HG03439 (cell line): ENCODE results near the gene HDLBP.
"Not testable (repeated sequence)": the region's sequence is repeated elsewhere in the genome, so short reads cannot be mapped to it uniquely, and the experiment has no call there.

Source experiments
- ATAC-seq: cut with Tn5 transposase; IDR thresholded peaks from one replicate; pipeline ENCODE4 v1.9.1; 2021; ENCODE audit warnings: mild to moderate bottlenecking, moderate library complexity; ENCODE audit not compliant: unreplicated experiment

Gene HDLBP

DNA sequence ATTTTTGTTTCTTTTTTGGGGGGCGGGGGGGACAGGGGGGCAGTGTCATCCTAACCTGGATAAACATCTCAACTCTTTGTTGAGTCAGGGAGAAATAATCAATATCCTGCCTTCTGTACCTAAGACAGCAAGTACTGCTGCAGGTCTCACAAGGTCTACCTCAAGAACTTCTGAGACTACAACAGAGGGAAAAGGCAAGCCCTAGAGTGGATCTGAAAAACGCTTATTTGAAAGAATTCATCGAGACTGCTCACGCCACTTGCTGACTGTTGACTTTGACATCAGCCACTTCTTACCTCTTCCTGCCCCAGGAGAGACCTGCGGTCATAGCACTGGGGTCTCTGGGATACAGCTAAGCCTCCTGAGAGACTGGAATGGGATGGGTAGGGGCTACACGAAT lies 8.4 kb downstream of the HDLBP start:
- ATAC-seq = no peak

DNA sequence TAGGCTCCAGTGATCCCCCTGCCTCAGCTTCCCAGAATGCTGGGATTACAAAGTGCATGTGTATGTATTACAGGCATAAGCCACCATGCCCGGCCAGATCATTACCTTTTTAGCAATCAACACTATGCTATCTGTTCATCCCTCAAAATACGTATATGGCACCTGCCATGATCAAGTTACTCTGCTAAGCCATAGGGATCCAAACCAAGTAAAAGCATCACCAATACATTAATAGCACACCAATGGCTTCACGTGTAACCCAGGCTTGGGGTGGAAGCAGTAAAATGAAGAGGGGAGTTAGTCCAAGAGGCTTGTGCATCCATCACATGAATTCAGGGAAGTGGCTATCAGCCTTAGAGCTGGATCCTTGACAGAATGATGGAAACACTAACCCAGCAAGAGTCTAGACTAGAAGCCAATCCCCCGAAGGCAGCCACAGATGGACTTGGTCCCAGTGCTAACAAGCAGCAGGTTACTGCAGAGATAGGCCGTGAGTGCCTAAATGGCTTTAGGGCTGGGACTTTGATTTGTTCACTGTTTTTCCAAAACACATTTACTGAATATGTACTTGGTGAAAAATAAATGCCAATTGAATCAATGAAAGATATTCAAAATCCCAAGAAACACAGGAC lies 11.3 kb downstream of the HDLBP start:
- no peak for ATAC-seq

DNA sequence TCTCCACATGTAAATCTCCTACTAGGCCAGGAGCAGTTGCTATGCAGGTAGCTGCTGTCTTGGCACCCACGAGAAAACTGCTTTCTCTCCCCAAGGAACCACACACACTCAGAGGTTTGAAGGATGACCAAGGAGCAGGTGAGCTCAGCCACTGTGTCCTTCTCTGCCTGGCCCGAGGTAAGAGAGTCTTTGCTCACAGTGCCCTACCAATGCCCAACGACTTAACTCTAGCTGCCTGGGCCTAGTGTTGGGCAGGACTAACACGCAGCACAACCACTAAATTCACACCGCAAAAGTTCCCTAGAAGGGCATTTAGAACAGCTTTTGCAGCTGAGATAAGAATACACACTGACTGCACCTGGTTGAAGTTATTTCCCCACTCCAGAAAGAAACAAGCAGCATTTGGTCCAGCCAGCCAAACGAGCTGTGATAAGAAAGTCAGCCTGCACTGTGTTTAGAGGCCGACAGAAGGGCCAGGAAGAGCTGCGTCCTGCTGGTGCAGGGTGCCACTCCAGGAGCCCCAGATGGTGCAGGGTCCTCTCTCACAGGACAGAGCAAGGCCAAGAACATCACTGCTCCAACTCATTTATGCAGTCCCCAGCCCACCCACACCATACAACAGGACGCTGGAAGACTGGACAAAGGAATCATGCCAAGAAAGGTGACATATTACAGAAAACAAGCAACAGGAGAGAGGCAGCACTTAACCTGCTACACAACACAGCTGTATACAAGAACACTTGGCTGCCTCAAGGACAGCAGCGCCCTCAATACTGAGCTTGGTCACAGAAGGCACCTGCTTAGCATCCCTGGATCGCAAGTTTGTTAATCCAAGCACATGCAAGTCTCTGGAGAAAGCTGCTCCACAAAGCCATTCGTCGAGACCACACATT lies 12.5 kb downstream of the HDLBP start:
- no peak for ATAC-seq

DNA sequence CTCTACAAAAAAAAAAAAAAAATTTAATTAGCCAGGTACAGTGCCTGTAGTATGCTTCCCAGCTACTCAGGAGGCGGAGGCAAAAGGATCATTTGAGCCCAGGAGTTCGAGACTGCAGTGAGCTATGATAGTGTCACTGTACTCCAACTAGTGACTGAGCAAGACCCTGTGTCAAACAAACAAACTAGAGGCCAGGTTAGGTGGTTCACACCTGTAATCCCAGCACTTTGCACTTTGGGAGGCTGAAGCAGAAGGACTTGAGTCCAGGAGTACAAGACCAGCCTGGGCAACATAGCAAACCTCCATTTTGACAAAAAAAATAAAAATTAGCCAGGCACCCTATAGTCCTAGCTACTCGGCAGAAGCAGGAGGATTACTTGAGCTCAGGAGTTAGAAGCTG lies 13.4 kb downstream of the HDLBP start:
- no peak for ATAC-seq

DNA sequence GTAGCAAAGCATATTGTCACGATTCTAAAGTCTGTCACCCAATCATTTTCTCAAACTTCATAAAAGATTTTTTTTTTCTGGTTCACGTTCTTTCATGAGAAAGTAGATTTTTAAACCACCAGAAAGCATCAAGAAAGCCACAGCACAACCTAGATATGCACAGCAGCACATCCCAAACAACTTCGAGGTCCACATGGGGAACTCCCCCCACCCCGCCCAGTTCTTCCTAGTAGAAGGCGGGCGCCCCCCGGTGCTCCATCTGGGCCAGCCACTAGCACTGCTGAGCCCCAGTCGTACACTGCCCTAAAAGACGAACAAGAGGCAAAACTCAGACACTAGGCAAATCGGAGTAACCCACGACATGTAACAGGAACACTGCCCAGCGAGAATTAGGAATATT lies 15.5 kb downstream of the HDLBP start:
- no peak for ATAC-seq

DNA sequence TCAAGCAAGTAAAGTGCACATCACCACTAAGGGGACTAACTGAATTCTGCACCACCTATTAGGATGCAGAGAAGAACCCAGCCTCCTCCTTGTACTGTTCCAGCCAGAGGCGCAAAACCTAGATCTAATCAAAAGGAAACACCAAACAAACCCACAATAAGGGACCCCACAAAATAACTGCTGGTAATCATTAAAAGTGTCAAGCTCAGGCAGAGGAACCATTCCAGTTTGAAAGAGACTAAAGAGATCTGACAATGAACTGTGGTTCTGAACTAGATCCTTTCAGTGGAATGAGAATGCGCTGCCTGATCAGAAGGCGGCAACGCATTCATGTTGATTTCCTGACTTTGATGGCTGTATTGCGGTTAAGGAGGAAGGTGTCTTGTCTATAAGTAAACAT lies 16.8 kb downstream of the HDLBP start:
- no peak for ATAC-seq

DNA sequence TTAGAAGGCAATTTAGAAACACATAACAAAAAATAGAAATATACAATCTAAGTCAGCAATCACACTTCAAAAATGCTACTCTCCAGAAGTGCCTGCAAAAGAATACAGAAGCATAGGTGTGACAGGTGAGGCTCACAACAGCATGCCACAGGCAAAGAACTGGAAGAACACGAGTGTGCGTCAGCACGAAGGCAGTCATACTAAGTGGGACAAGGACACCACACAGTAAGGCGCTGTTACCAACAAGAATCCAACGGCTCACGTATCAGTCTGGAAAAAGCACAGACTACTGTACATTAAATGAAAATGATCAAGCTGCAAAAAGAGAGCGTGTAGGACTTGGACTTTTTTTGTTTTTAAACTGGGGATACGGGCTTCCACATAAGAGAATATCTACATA lies 18.7 kb downstream of the HDLBP start:
- no peak for ATAC-seq

DNA sequence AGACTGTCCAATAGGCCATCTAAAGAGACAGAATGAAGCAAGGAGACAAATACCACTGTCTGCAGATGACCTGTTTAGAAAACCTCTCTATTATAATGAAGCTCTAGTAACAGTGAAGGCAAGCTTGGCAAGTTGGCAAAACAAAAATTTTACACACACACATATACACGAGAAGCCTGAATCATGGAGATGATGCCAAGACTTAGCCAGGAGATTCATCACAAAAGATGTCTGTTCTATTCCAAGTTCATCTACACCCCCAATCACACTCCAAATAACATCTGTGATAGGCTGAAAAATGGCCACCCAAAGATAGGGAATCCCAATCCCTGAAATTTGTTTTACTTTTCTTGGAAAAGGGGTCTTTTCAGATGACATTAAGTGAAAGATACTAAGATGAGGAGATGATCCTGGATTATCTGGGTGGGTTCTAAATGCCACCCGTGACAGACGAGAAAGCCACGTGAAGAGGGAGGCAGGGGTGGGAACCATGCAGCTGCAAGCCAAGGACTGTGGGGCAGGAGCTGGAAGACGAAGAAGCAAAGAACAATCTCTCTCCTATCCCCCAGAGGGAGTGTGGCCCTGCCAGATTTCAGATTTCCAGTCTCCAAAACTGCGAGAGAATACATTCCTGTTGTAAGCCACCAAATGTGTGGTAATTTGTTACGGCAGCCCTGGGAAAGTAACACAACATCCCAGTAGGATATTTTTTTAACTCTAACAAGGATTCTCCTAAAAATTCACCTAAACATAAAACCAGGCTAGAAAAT lies 20.0 kb downstream of the HDLBP start:
- ATAC-seq = no peak

DNA sequence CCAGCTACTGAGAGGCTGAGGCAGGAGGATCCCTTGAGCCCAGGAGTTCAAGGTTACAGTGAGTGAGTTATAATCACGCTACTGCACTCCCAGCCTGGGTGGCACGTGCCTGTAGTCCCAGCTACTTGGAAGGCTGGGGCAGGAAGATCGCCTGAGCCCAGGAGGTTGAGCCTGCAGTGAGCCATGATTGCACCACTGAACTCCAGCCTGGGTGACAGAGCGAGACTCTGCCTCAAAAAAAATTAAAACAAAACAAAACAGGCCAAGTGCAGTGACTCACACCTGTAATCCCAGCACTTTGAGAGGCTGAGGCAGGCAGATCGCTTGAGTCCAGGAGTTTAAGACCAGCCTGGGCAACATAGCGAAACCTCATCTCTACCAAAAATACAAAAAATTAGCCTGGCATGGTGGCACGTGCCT lies 22.1 kb downstream of the HDLBP start:
- not testable (repeated sequence) for ATAC-seq

DNA sequence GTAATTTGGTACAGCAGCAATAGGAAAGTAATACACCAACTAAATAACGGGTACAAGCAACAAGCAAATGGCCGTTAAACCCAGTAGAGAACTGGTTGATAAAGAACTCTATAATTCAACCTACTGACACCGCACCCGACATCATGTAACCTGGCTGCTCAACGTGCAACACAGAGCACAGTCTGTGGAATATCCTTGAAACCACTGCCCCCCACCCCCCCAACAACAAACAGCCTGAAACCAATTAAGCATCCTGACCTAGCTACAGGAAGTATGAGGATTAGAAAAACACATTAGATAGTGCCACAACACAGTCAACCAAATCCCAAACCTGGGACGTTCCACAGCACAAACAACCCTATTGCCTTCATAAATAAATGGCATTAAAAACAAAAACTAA lies 23.5 kb downstream of the HDLBP start:
- ATAC-seq = no peak

DNA sequence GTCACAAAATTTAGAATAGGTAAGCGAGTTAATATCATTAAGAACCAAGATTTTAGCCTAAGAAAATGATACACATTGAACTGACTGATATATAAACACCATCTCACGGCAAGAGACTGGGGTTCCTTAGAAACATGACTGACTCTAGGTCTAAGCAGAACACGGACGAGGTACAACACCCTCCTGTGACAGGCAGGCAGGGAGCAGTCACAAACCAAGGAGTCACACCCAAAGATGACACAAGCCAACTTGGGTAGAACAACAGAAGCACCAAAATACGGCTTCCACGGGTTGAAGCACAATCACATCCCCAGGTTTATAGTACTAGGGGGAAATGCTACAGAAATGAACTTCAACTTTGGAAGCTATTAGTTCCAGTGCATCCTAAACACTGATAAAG lies 24.3 kb downstream of the HDLBP start:
- ATAC-seq = no peak

DNA sequence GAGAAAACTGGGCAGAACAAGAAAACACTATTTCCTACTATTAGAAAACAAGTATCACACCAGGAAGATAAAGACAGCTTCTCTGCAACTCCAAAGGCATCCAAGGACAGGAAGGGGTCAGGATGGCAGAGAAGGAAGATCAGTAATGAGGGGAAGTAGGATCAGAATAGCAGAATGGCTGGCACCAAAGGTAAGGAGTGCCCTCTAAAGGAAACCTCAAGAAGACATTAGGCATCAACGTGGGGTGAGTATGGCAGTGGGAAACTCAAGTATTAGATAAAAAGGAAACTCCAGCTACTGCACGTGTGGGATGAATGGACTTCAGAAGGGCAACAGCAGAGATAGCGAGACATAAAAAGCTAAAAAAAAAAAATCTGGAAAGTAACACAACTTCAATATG lies 25.9 kb downstream of the HDLBP start:
- no peak for ATAC-seq

DNA sequence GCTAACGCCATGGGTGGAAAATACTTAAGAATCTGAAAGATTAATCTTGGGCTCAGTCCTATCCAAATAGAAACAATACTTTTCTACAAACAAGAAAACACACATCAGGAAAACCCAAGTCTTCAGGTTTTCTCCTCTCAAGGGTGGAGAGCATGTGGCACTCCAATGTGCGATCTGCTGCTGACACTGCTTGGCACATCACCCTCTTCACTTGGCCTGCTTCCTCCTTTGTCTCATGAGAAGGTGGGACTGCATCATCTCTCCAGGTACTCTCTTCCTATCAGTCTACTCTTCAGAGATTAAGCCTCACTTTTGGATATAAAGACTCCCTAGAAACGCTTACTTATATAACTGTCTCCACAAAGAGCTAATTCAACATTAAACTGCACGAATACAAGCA lies 26.4 kb downstream of the HDLBP start:
- ATAC-seq = no peak

DNA sequence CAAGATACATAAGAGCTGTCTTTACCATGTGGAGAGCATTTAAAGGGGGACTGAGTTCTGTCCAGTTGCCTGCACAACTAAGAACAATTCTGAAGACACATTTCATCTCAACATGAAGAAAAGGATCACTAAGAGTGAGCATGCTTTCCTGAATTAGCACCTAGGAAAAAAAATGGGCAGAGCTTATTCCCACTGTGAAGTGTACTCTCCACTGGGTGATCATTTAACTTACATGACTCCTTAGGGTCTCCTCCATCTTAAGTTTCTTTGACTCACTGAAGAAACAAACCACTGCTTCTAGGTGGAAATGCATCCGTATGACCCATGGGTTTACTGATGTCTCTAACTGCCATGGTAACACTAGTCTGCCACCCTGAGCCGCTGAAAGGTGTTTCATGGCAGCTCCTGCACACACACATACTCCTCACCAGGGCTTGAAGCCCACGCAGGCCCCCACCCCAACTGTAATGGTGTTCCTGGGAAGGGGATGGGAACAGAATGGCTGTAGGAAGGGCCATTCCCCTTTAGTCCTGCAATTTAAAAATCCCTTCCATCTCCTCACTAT lies 27.1 kb downstream of the HDLBP start:
- ATAC-seq = no peak

DNA sequence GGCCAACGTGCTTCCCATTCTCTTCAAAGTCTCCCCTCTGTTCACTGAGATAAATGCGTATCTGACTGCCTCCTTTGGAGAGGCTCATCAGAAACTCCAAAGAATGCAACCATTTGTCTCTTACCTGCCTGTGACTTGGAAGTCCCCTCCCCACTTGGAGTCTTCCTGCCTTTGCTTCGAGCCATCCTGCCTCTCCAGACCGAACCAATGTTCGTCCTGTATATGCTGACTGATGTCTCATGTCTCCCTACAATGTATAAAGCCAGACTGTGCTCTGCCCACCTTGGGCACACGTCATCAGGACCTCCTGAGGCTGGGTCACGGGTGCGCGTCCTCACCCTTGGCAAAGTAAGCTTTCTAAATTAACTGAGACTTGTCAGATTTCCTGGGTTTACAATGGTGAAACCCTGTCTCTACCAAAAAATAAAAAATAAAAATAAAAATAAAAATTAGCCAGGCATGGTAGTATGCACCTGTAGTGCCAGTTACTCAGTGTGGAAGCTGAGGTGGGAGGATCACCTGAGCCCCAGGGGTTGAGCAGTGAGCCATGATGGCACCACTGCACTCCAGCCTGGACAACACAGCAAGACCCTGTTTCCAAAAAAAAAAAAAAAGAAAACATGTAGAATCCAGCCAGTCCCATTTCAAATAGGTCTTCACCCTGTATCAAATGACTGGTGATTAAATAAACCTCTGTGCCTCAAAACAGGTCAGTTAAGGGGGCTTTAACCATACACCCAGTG lies 29.0 kb downstream of the HDLBP start:
- ATAC-seq = no peak

DNA sequence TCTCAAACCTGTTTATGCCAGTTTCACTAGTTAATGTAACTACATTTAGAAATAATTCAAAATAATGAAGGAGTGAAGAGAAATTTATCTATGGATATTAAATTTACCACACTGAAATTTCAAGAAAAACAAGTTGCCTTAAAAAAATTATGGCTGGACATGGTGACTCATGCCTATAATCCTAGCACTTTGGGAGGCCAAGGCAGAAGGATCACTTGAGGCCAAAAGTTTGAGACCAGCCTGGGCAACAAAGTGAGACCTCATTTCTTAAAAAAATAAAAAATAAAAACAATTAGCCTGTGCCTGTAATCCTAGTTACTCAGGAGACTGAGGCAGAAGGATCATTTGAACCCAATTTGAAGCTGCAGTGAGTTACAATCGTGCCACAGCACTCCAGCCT lies 29.9 kb downstream of the HDLBP start:
- ATAC-seq = no peak

DNA sequence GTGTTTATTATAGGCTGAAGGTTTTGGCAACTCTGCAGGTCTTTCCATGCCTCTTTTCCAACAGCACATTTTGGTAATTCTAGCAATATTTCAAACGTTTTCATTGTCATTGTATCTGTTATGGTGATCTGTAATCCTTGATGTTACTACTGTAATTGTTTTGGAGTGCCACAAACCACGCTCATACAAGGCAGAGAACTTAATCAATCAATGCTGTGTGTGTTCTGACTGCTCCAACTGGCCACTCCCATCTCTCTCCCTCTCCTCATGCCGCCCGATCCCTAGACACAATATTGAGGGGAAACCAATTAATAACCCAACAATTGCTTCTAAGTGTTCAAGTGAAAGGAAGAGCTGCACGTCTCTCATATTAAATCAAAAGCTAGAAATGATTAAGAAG lies 32.9 kb downstream of the HDLBP start:
- ATAC-seq = no peak

DNA sequence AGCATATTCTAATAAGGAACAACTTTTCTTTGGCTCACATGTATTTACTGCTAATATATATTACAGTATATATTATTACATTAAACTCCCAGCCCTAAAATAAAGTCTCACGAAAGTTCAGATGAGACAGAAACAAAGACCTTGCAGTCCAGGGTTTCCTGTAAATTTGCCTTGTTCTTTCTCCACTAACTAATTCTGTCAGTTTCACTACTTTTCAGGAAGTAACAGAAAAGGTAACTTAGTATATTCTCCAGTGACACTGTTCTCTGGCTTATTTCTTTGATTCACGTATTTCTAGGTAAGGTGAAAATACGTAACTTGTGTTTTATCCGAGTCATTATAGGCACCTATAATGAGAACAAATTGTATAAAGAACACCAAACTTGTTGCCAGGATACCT lies 35.2 kb downstream of the HDLBP start:
- ATAC-seq = no peak

DNA sequence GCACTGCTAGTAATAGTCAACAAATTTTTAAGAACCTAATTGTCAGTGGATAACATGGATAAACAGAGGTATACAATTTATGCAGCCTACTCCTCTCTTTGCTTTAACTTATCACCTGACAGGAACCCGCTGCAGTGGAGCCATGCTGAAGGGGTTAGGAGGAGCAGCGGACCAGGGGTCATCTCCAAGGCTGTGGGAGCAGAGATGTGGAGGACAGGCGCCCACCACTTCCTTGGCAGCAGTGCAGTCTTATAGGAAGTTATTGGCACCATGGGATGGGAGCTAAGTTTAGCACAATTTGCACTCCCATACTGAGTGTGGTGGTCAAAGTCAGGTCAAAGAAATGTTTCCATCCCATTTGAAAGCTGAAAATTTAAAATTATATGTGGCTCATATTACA lies 35.6 kb downstream of the HDLBP start:
- no peak for ATAC-seq

DNA sequence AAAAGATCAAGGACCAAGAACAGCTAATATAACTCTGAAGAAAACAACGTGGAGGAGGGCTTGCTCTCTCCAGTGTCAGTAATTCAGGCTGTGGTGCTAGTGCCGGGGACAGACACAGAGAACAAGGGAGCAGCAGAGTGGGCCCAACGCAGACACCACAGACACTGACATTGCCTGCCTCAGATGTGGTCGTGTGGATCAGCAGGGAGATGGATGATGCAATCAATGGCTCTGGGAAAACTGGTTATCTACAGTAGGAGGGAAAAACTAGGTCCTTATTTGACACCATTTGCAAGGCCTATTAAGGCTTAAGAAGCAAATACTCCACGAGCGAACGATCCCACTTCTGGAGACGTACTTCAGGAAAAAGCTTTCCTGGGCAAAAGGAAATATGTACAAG lies 36.1 kb downstream of the HDLBP start:
- ATAC-seq = no peak

DNA sequence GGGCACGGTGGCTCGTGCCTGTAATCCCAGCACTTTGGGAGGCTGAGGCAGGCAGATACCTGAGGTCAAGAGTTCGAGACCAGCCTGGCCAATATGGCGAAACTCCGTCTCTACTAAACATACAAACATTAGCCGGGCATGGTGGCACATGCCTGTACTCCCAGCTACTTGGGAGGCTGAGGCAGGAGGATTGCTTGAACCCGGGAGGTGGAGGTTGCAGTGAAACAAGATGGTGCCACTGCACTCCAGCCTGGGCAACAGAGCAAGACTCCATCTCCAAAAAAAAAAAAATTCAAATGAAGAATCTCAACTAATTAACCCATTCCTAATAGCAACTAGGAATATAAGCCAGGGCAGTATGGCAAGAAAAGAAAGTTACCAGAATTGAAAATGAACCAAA lies 37.2 kb downstream of the HDLBP start:
- not testable (repeated sequence) for ATAC-seq
